OCI-M2 (cell line): ENCODE data around the gene NELL1.

Experiments
- DNase-seq: peaks from one replicate; lab custom pipeline; 2025; ENCODE audit not compliant: unreplicated experiment; lab: John Stamatoyannopoulos, UW

Gene NELL1

DNA sequence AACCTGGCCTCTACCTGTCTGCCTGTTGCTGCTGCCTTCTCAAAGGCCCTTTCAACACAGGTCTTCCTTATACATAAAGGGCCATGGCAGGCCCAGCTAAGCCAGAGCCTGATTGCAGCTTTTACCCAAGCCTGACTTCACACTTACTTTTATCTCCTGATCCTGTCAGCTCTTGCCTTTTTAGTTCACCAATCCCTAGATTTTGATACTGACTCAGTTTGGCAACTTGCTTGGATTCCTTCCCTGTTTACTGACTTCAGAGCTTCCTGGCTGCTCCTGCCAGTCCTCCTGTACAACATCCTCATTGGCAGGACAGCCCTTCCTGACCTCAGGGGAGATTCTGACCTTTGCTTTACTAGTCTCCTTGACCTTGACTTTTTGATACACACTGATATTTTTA, 195.2 kb downstream of the NELL1 start:
- no peak for DNase-seq

DNA sequence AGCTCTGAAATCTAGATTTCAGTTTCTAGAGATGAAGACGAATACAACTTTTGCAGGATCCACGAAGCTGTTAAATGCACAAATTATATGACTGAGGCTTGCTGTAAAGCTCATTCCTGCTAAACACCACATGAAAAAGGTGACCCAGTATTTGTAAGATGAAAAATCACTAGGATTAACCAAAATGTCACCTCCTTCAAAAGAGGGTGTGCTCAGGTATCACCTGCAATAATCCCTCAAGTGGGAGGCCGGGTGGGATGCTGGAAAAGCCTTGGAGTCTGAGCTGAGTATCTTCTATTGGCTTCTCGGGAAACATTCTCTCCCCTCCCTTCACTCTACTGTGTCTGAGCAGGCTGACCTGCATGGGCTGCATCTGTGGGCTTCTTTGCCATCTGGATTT, 195.8 kb downstream of the NELL1 start:
- DNase-seq: no peak

DNA sequence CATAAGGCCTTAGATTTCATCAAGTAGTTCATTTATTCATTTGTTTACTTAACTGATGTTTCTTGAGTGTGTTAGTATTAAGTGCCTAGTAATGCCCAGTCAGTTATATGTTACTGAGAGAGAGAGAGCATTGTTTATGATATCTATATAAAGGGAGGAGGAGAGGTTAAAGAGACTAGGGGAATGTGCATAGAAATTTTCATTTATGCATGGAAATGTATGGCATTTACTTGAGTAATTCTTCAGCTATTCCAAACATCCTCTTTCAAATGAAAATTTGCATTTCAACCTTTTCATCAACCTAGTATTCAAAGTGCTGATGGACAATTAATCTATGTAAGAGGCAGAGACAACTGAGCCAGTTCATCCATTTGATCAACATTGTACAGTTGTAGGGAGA, 199.7 kb downstream of the NELL1 start:
- DNase-seq: no peak

DNA sequence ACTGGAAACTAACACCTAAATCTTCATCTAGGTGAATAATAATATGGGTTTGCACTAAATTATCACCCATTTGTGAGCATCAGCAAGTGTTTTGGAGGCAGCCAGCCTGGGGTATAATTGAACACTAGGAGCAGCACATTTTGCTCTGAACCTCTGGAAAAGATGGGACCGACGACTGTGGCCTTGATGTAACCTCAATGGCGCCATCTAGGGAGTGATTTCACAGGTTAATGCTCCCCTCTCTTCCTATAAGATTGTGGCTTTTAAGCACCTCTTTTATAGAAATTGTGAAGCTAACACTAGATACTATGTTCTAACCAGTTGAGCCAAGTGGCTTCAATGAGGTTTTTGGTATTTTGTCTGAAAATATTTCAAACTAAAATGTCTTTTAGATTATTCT, 203.7 kb downstream of the NELL1 start:
- DNase-seq: no peak

DNA sequence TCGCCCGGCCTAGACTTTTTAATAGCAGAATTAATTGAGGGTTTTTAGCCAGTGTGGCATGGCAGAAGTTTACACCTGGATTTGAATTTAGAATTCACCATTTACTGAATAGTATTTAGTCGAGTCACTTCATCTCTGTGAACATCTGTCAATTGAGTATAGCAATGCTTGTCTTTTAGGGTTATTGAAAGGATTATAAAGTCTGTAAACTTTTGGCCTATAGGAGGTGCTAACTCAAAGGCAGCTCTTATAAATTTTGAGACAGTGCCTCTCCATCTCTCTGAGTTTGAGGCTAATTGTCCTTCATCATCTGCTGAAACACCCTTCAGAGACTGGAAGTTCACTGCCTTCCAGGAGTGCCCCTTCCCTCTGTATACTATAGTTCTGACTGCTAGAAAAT, 205.0 kb downstream of the NELL1 start:
- DNase-seq: no peak

DNA sequence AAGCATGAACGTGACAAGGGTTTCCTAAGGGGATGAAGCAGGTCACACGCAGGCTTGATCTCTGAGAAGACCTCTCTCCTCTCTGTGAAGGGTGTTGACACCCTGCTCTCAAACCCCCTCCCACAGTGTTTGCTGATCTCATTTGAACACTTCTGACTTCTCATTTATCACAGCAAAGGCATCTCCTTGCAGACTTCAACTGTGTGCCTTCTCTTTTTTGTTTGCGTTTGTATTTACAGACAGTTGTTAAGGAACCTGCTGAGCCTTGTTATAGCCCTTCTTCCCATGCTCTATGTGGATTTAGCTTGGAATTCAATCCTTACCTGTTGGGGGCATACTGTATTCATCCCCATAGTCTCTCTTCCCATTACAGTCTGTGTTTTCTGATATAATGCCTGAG, 206.5 kb downstream of the NELL1 start:
- DNase-seq: no peak

DNA sequence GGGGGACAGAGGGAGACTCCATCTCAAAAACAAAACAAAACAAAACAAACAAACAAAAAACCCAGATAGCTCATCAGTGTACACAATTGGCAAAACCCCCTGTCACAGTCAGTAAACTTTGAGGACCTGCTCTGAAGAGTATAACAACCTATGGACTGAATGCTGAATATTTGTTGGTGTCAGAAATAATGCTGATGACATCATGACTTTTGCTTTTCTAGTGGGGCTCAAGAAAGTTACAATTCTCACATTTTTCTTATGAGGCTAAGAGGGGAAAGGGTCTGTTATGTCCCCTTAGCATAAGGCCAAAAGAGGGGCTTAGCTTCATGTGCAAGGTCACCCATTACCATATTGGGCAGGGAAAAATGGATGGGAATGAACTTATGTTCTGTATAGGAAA, 207.4 kb downstream of the NELL1 start:
- DNase-seq: no peak

DNA sequence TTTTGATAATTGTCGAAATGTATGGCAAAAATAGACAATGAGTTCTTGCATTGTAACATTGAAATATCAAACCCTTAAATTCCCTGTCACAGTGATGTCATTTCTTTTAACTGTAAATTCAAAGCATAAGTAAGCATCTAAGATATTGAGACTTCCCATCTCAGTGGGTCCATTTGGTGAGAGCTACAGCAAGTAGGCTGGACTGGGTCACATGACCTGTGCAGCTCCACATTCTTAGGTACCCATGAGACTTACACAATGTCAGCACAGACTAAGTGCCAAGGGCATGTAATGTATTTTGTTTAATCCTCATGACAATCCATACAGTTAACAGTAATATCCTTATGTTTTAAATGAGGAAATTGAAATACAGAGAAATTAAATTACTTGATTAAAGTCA, 210.7 kb downstream of the NELL1 start:
- DNase-seq: no peak

DNA sequence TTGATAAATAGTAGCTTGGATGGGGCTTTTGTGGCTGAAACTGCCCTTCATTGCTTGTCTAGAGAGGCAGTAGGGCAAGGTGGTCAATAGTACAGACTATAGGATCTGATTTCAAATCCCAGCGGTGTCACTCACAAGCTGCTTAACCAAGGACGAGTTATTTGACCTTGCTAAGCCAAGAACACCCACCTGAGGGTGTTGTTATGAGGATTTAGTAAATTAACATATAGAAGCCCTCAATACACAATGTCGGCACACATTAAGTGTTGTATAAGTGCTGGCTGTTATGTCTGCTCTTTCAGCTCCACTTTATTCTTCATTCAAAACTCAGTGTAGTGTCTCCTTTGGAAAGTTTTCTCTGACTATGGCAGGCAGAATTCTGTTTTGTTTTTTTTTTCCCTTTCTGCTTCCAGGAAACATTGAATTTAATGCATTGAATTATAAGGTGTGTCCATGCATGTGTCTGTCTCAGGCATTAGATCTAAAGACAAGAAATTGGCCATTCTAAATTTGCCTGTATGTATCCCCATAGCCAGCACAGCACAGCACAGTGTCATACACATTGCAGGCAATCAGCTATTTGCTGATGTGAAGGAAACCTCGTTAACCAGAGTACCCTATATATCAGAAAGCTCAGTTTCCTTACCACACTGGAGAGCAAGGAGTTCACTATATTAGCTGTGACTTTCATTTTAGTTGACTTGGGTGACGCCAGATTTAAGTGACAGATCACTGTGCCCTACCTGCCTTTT, 212.1 kb downstream of the NELL1 start:
- DNase-seq: no peak

DNA sequence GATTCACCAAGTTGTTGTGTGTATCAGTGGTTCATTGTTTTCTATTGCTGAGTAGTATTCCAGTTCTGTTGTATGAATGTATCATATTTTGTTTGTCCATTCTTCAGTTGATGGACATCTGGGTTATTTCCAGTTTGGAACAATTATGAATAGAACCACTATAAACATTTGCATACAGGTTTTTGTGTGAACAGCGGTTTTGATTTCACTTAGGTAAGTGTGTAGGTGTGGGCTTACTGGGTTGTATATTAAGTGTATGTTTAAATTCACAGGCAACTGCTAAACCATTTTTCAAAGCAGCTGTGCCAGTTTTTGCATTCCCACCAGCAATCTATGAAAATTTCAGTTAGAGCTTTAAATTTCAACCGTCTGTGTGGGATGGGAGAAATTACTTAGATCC, 217.8 kb downstream of the NELL1 start:
- no peak for DNase-seq

DNA sequence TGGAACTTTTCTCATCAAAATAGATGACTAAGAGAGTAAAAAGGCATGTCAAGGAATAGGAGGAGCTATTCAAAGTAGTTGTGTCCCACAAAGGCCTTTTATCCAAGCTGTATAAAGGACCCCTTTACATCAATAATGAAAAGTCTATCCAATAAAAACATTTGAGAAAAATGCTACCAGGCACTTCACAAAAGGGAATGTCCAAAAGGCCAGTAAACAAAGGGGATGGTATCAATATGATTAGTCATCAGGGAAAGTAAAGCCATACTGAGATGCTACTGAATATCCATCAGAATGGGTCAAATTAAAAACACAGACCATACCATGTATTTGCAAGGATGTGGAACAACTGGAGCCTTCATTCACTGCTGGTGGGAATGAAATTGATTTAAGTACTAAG, 224.9 kb downstream of the NELL1 start:
- DNase-seq: no peak

DNA sequence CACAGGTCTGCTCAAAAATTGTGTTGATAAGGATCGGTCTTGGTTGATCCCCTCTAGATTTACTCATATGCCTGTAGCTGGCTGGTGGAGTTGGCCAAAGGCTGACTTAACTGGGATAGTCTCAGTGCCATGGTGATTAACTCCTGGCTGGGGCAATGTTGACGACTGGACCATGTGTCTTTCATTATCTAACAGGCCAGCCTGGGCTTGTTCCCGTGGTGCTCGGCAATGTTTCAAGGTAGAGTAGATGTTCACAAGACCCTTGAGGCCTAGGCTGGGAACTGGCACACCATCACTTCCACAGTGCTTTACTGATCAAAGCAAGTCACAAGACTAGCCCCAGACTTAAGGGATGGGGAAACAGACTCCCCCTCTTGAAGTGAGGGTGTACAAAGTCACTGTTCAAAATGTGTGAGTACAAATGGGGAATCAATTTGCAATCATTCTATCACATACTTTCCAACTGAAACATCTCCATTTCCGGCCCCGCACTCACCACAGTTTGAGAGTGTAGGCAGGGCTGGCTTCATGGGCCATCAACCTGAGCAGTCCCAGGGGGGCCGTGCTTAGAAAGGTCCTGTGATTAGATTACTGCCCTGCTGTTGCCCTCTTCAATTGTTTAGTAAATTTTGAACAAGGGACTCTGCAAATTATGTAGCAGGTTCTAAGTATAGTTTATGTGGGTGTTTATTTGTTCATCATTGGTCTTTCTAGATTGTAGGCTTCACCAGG, 240.8 kb downstream of the NELL1 start:
- DNase-seq: no peak

DNA sequence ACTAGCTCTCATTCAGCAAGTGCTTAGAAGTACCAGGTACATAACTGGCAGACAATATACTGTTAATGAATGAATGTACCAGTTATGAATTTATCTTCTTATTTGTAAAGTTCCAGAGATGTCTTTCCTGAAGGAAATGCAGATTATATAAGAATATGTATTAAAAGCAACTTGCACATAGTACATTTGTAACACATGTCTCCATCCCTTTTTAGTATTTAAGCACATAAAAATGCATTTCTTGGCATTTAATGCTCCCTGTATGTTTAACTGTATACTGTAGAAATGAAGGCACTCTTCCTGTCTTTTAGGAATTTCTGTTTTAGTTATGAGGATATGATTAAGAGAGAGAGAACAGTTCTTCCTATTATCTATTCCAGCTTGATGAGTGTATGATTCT, 241.3 kb downstream of the NELL1 start:
- no peak for DNase-seq

DNA sequence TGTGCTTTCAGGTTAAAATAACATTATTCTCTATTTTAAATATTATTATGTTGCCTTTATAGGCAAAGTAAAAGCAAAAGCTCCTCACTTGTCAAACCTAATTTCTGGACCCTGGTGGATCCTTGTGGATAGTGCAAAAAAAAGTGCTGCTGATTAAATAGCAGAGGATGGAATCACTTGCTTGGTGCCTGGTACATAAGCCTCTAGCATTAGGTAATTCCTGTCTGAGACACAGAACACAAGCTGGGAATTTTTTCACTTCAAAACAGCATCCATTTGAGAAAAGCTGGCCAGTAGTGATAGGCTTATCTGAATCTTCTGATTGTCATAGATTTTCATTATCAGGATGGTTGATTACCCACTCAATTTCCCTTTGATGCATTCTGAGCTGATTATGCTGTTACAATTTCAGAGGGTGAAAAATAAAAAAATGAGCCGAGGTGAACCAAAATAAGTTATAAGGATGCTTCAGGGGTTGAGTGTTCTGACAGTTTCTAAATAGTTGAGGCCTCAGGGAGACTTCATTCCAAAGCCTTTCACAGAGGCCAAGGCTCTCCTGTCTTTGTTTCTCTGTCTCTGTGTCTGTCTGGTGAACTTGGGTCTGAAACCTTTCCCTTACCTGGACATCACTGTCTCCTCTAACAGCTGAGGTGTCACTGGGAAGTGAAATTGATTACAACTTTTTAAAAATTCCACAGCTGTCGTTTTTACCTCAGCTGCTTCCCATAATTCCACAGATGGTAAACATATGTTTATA, 242.9 kb downstream of the NELL1 start:
- DNase-seq: no peak

DNA sequence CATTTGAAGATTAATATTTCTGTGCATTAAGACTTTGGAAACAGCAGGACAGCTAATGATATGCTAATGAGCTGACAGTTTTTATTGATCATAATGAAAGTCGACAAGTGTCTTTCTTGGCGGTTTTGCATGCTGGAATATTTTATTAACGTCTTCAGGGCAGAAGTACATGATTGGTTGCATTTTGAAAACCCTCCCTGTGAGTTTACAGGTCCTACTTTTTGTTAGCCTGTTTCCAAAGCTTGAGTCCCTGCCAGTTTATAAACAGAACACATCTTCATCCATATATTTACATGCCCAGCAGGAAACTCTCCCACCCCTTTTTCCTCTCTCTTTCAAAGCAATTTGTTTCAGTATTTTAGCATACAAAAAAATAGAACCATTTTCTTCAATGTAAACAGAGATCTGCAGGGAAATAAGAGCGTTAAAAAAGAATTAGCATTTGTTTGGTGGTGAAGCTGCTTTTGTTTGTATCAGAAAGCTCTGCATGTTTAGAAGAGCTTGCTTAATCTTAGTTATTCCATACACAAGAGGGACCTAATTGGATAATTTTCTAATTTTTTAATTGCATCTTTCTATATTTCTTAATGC, 243.6 kb downstream of the NELL1 start:
- no peak for DNase-seq

DNA sequence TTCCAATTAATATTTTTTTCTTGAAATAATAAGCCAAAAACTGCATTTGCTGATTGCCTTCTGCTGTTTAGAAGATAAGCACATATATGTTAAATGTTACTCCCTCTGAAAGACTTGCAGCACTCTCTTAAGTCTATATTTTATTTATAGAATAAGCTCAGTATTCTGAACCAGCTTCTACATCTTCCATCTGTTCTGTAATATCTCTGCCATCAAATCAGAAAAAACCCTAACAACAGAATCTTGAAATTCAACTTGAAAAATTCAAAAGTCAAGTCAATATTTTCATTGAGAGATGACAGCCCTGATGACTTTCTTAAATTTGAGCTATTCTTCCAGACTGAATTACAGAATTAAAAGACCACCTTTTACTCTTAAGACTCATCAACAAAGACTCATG, 247.9 kb downstream of the NELL1 start:
- DNase-seq: no peak

DNA sequence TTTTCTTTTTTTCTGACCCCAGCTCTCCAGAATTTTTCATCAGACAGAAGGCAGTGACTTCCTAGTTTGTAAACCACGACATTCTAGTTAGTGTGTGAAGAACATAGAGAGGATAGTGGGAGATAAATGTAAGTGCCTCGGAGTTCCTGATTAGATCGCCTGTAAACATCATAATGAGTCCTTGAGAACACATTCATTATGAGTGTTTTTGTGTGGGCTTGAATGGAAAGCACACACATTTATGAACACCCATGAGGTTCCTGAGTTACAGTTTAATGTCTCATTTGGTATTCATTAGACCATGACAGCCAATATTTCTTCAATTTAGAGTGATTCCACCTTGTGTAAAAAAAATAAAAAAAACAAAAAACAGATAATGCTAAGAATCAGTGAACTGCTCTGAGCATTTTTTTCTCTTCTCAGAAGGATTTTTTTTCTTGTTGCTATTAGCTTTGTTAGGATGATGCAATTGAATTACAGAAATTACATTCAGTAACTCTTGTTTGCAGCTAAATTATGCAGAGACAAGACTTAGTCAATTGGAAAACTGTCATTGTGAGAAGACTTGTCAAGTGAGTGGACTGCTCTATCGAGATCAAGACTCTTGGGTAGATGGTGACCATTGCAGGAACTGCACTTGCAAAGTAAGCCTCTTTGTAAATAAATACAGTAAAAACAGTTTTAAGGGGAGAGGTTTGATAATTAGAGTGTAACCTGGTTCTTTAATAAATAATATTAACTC, 257.6 kb downstream of the NELL1 start:
- DNase-seq: no peak

DNA sequence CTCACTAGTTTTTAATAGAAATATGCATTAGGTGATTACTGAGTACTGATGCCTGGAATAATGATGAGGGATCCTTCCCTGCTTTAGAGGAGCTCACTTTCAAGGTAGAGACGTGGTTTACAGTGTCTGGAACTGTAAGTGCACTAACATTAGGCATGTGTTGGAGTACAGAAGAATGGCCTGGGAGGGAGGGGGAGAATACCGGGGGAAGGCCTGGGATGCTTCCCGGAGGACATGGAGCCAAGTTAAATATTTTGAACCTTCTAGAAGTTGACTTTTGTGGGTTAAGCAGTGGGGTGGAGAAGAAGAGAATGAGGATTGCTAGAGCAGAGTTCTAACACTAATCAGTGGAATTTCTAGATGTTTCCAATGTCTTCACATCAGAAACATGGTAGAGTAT, 261.6 kb downstream of the NELL1 start:
- no peak for DNase-seq

DNA sequence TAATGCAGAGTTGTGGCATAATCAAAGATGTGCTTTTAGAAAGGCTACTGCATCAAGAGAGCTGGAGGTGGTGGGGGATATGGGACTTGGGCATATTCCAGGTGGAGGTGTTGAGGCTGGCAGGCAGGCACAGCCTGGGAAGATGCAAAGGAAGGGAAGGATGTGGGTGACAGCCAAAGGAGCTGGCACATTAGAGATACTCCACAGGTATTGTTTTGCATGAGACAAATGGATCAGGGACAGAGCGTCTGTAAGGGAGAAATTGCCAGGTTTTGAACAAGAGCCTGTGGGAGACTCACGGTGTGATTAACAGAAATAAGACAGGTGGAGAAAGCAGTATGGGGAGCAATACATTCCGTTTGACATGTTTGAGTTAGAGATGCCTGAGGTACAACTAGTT, 263.7 kb downstream of the NELL1 start:
- DNase-seq: no peak

DNA sequence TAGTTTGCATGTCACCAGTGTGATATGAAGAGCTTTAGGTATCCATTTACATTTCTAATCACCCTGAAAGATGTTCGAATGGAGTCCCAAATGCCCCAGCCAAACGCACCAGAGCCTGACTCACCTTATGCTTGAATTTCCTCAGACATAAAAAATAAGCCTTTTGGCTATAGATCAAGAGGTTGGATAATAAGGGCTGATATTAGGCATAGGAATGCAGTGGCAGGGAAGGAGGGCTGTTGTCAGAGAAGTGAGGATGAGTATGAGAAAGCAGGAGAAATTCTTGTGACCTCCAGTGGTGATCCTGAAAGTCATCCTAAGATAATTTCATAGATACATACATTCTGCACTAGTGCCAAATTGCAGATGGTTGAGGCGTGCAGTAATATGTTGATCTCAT, 264.6 kb downstream of the NELL1 start:
- no peak for DNase-seq

DNA sequence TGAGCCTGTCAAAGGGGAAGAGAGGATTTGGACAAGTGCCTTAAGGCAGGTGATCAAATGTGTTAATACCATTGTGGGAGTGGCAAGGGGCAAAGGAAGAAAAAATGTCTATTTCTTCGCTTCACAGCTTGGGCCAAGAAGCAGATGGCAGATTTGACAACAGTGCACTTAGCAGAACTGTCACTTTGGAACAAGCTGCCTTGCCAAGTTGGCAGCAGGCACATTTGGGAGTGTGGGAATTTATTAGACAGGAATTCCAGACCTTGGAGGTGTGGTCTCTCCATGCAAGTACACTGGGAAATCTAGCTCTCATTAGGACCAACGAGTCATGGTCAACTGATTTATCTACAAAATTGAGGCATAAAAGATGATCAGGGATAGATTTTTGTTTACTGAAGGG, 265.1 kb downstream of the NELL1 start:
- no peak for DNase-seq
